GM23248 (cell line): ENCODE measurements around the gene NRF1.

Experiments used
- EZH2 ChIP-seq: fragments of 200-600 bp; sonication (generic); IDR thresholded peaks from 2 replicates; pipeline ENCODE4 v1.6.1; 2018; ENCODE audit warnings: antibody characterized with exemption, mild to moderate bottlenecking; ENCODE audit not compliant: insufficient read depth, poor library complexity, severe bottlenecking
- EZH2phosphoT487 ChIP-seq: fragments of 200-600 bp; sonication (generic); IDR thresholded peaks from 2 replicates; pipeline ENCODE4 v1.6.1; 2018; ENCODE audit warnings: antibody characterized with exemption, moderate library complexity, mild to moderate bottlenecking, low read depth; ENCODE audit not compliant: insufficient read depth

DNA sequence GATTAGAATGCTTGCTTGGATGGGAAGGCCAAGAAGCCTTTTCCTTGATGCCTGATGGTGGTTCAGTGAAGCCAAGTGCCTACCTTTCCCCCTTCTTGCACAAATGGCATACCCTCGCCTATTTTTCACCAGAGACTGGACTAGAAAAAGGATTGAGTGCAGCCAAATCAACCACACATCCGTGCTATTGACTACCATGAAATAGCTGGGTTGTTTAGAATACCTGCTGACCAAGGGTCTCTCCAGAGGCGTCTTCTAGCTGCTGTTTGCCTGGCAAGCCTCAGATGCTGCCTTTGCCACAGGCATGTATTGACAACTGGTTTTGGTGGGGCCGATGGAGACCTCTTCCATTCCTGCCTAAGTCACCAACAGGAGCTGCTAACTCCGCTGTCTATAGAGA is 146.5 kb downstream of the NRF1 start:
- no peak for TF ChIP-seq EZH2
- TF ChIP-seq EZH2phosphoT487 = no peak
